Ishikawa (cell line): ENCODE measurements around the gene STAC.
A peak's percentile ranks its signal among the peaks of the same experiment; 100 is the strongest.

Experiments used
- CEBPB ChIP-seq: IDR thresholded peaks from 2 replicates; pipeline ENCODE4 v1.6.1; 2012
- CREB1 ChIP-seq: IDR thresholded peaks from 2 replicates; pipeline ENCODE4 v1.6.1; 2012; ENCODE audit warnings: low read depth
- EGR1 ChIP-seq: IDR thresholded peaks from 2 replicates; pipeline ENCODE4 v1.6.1; 2012
- EP300 ChIP-seq: IDR thresholded peaks from 2 replicates; pipeline ENCODE4 v1.6.1; 2012; ENCODE audit warnings: borderline replicate concordance
- FOXM1 ChIP-seq: IDR thresholded peaks from 2 replicates; pipeline ENCODE4 v1.6.1; 2012; ENCODE audit warnings: low read depth, borderline replicate concordance
- MAX ChIP-seq: IDR thresholded peaks from 2 replicates; pipeline ENCODE4 v1.6.1; 2012
- NFIC ChIP-seq: IDR thresholded peaks from 2 replicates; pipeline ENCODE4 v1.6.1; 2012
- RAD21 ChIP-seq: IDR thresholded peaks from 2 replicates; pipeline ENCODE4 v1.6.1; 2012; ENCODE audit warnings: low read depth
- REST ChIP-seq: IDR thresholded peaks from 2 replicates; pipeline ENCODE4 v1.6.1; 2012; ENCODE audit warnings: low read depth, mild to moderate bottlenecking
- TAF1 ChIP-seq: IDR thresholded peaks from 2 replicates; pipeline ENCODE4 v1.6.1; 2012; ENCODE audit warnings: low read depth, mild to moderate bottlenecking
- TCF12 ChIP-seq: IDR thresholded peaks from 2 replicates; pipeline ENCODE4 v1.6.1; 2012; ENCODE audit warnings: low read depth
- TEAD4 ChIP-seq: IDR thresholded peaks from 2 replicates; pipeline ENCODE4 v1.6.1; 2012
- USF1 ChIP-seq: IDR thresholded peaks from 2 replicates; pipeline ENCODE4 v1.6.1; 2012
- YY1 ChIP-seq: IDR thresholded peaks from 2 replicates; pipeline ENCODE4 v1.6.1; 2012; ENCODE audit warnings: low read depth
- ZBTB7A ChIP-seq: IDR thresholded peaks from 2 replicates; pipeline ENCODE4 v1.6.1; 2012; ENCODE audit warnings: low read depth

STAC gene

GRCh38 chr3:36372534-36372935 lies 7.8 kb upstream of the STAC start:
- TF ChIP-seq ZBTB7A (no peak), CEBPB (no peak), RAD21 (no peak), NFIC (no peak), TAF1 (no peak), CREB1 (no peak), EP300 (peak; percentile 65), YY1 (no peak), FOXM1 (no peak), USF1 (no peak), MAX (no peak), TEAD4 (peak; percentile 57)

GRCh38 chr3:36373084-36373483 lies 7.2 kb upstream of the STAC start:
- no peak for TF ChIP-seq REST
- TF ChIP-seq TCF12: no peak; the same call in 1 of the 2 replicates
- TF ChIP-seq TEAD4: peak; percentile 53; the same call in 1 of the 2 replicates
- peak; percentile 69; the same call in 1 of the 2 replicates for TF ChIP-seq EP300
- TF ChIP-seq MAX: no peak
- no peak for TF ChIP-seq CREB1
- no peak for TF ChIP-seq RAD21
- TF ChIP-seq NFIC: peak; percentile 77
- no peak for TF ChIP-seq TAF1
- 0 out of 2 replicates have a peak, but pooled peaks have one; percentile 22 for TF ChIP-seq CEBPB
- TF ChIP-seq EGR1: no peak
- peak; percentile 51; the same call in 1 of the 2 replicates for TF ChIP-seq YY1
- no peak for TF ChIP-seq FOXM1
- no peak for TF ChIP-seq USF1
- TF ChIP-seq ZBTB7A: no peak

GRCh38 chr3:36373666-36374065 lies 6.6 kb upstream of the STAC start:
- TF ChIP-seq NFIC (no peak), TEAD4 (no peak), CREB1 (no peak), TAF1 (no peak), EP300 (no peak), USF1 (no peak), ZBTB7A (no peak), RAD21 (no peak)

- TF ChIP-seq YY1 (no peak), NFIC (no peak), REST (no peak), CEBPB (no peak)
These were observed 458 bp upstream of the STAC start for GRCh38 chr3:36379872-36380220.

- TF ChIP-seq CREB1 (no peak), RAD21 (no peak), MAX (no peak), FOXM1 (no peak), CEBPB (no peak), NFIC (no peak), USF1 (no peak), TCF12 (no peak), EGR1 (no peak)
These were observed 1.1 kb downstream of the STAC start for GRCh38 chr3:36381311-36381956.
